D721Med (cell line): ENCODE measurements around the gene DNAJC17.

Experiments used
- DNase-seq: peaks from one replicate; pipeline ENCODE4 v3.0.0; 2011; ENCODE audit warnings: low spot score; ENCODE audit not compliant: insufficient read length
- FAIRE-seq: peaks from 2 replicates; lab custom pipeline; 2011; peaks lifted over from hg19 to GRCh38; lab: Jason Lieb, UNC
- TF ChIP-seq, protein P1 (sequence below): IDR thresholded peaks from 2 replicates; pipeline ENCODE4 v1.5.1; 2012; ENCODE audit warnings: mild to moderate bottlenecking, control low read depth; ENCODE audit not compliant: insufficient read depth; ENCODE audit errors: missing control alignments

The DNAJC17 gene

DNA sequence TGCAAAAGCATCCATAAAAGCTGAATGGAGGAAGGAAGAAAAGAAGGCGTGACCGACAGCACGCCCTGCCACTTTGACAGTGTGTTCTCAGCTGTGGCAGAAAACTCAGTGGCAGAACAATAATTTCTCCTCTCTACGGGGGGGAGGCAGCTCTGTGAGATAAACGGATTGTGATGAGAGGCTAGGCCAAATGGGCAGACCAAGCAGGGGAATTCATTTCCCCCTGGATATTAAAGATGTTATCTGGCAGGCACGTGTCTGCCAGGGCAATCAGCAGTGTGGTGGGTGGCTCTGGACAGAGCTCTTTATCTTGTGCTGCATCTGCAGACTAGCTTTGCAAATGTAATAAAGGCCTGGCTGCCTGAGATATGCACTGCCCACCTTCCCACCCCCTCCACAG is 50.3 kb downstream of the DNAJC17 start:
- TF ChIP-seq, protein P1, sequence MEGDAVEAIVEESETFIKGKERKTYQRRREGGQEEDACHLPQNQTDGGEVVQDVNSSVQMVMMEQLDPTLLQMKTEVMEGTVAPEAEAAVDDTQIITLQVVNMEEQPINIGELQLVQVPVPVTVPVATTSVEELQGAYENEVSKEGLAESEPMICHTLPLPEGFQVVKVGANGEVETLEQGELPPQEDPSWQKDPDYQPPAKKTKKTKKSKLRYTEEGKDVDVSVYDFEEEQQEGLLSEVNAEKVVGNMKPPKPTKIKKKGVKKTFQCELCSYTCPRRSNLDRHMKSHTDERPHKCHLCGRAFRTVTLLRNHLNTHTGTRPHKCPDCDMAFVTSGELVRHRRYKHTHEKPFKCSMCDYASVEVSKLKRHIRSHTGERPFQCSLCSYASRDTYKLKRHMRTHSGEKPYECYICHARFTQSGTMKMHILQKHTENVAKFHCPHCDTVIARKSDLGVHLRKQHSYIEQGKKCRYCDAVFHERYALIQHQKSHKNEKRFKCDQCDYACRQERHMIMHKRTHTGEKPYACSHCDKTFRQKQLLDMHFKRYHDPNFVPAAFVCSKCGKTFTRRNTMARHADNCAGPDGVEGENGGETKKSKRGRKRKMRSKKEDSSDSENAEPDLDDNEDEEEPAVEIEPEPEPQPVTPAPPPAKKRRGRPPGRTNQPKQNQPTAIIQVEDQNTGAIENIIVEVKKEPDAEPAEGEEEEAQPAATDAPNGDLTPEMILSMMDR = no peak
- DNase-seq = no peak
- no peak for FAIRE-seq

DNA sequence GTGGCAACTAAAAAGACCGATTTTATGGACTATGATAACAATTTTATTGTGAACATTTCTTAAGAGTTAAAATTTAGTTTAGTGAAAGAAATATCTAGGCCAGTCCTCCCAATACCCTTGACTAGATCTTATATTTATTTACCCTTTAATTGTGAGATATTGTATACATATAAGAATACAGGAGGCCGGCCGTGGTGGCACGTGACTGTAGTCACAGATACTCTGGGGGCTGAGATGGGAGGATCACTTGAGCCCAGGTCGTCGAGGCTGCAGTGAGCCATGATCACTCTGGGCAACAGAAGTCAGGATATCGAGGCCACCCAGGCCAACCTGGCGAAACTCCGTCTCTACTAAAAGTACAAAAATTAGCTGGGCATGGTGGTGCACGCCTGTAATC is 51.5 kb downstream of the DNAJC17 start:
- DNase-seq = no peak
- TF ChIP-seq, protein P1 = no peak
- FAIRE-seq = no peak

DNA sequence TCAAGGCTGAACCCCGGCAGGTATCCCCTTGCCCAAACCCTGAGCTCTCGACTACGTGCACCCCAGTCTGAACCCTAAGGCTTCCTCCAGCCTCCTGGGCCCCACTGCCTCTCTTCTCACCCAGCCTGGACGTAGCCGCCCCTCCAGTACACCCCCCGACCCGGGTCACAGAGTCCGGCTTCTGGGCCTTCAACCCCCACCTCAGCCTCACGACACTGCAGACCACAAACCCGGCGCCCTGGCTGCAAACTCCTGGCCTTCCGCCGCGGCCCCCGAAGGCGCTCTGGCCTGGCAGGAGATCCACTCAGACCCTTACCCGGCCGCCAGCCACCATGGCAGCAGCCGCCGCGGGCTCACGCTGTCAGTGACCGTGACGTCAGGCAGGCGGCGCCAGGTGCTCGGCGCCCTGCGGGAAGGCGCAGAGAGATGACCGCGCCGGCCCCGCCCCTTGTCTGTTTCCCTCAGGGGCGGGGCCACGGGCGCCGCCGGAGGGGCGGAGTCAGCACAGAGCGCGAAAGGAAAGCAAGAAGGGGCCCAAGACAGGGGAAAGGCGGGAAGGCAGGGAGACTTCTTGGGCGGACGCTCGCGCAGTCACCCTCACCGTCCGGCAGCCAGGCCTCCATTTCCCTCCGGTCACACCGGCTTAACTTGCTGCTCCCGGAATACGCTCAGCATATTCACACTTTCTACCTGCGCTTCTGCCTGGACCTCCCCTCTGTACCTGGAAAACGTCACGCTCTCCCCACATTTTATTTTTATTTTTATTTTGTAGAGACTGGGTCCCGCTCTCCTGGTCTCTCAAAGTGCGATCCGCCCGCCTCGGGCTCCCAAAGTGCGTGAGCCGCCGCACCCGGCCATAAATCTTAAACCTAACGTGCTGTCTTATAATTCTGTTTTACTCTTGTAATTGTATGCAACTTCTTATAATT is 52.1 kb downstream of the DNAJC17 start, which contains the start of gene RMDN3:
RMDN3 (minus strand) TSS at position 372 of the 929 bp plus-strand sequence. CDS start 471 bp downstream, outside the sequence.
- FAIRE-seq = no peak
- TF ChIP-seq, protein P1 = no peak
- DNase-seq = peak; percentile 72

DNA sequence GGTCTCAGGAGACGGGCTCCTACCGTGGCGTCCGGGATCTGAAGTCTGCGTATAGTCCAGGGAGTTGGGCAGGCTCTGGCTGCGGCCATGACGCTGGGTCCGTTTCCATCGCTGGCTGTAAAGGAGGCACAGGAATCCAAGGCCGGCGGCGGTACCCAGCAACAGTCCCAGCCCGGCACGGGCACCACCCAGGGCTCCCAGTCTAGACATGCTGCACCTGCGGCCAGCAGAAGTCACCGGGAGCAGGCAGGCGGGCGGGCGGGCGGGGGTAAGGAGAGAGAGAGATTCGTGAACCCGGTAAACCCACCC is 52.7 kb downstream of the DNAJC17 start:
- TF ChIP-seq, protein P1 = no peak
- FAIRE-seq = no peak
- no peak for DNase-seq

DNA sequence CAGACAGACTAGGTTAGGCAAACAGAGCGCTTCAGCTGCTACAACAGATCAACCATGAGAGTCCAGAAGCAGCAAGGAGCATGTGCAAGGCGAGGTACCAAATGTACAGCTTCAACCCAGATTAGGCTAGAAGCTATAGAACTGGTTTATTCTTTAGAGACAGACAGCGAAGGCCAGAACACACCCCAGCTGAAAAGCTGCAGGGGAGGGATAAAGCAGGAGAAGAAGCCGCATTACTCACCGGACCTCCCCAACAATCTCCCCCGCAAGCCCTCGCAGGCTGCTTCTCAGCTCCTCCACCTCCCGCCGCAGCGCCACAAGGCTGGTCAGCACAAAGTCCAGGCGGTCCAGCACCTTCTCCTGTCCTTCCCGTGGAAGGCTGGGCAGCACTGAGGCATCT is 55.5 kb downstream of the DNAJC17 start:
- TF ChIP-seq, protein P1 = no peak
- no peak for FAIRE-seq
- DNase-seq = no peak

DNA sequence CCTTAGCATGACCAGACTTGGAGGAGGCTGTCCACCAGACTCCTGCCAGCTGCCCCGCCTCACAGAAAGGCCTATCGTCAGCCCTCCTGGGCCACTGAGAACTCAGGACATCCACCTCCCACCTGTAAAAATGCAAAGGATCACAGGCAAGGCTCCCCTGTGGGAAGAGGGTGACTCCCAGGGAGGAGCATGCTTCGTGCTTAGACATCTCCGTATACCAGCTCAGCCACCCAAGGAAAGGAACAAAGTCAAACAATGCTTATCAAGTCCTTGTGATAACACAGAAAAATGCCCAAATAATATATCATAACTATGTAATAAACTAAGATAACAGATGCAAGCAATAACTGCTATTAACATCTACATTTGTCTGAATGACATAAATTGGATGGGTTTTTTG is 56.4 kb downstream of the DNAJC17 start:
- TF ChIP-seq, protein P1 = no peak
- FAIRE-seq = no peak
- no peak for DNase-seq

DNA sequence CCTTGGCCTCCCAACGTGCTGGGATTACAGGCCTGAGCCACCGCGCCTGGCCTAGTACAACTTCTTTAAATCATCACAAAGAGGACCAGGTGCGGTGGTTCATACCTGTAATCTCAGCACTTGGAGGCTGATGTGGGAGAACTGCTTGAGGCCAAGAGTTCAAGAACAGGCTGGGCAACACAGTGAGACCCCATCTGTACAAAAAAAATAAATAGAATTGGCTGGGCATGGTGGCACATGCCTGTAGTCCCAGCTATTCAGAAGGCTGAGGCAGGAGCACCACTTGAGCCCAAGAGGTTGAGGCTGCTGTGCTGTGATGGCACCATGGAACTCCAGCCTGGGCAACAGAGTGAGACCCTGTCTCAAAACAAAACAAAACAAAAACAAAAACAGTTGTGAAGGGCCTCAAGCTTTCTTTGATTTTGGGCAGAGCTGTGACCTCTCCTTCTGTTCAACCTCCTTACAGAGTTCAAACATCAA is 58.1 kb downstream of the DNAJC17 start:
- FAIRE-seq (no peak), DNase-seq (no peak)
- TF ChIP-seq, protein P1 = no peak
